DND-41 (cell line): ENCODE data around the gene ZMYM1.

ENCODE experiments used
- ATAC-seq: fragments of 200-7000 bp; cut with Tn5 transposase; 3 replicates; pipeline ENCODE4 v1.9.1; 2021; ENCODE audit warnings: low read depth; ENCODE audit not compliant: insufficient read depth
- DNase-seq: peaks from one replicate; pipeline ENCODE4 v3.0.0-alpha.2; 2020
- H2AFZ ChIP-seq: 2 replicates; pipeline ENCODE4 v1.6.0; 2012; ENCODE audit warnings: low read depth, low read length
- H3K27ac ChIP-seq: 2 replicates; pipeline ENCODE4 v1.5.1; 2012; ENCODE audit warnings: low read length, inconsistent platforms
- H3K27me3 ChIP-seq: fragments of 200-600 bp; sonication (generic); 2 replicates; pipeline ENCODE4 v1.6.0; 2012; ENCODE audit warnings: low read length, mild to moderate bottlenecking, inconsistent platforms; ENCODE audit not compliant: insufficient read depth, poor library complexity
- H3K36me3 ChIP-seq: 2 replicates; pipeline ENCODE4 v1.5.1; 2012; ENCODE audit warnings: low read length, inconsistent platforms; ENCODE audit not compliant: insufficient read depth
- H3K4me1 ChIP-seq: 2 replicates; pipeline ENCODE4 v1.5.1; 2012; ENCODE audit warnings: mild to moderate bottlenecking, low read length; ENCODE audit not compliant: insufficient read depth
- H3K4me2 ChIP-seq: 2 replicates; pipeline ENCODE4 v1.6.0; 2012; ENCODE audit warnings: mild to moderate bottlenecking, moderate library complexity, low read length, inconsistent platforms; ENCODE audit not compliant: insufficient read depth
- H3K4me3 ChIP-seq, 2 experiments: fragments of 200-600 bp in 1 of 2; shearing (Covaris generic) in 1 of 2; 2 replicates each; pipeline ENCODE4 v1.5.1; 2012 to 2016; ENCODE audit warnings: inconsistent platforms in 2 of 2, low read length in 2 of 2, mild to moderate bottlenecking in 2 of 2, low read depth in 1 of 2, moderate library complexity in 1 of 2
- H3K79me2 ChIP-seq: 2 replicates; pipeline ENCODE4 v1.6.0; 2012; ENCODE audit warnings: low read length, inconsistent platforms; ENCODE audit not compliant: insufficient read depth
- H3K9ac ChIP-seq: 2 replicates; pipeline ENCODE4 v1.6.0; 2012; ENCODE audit warnings: low read depth, mild to moderate bottlenecking, inconsistent platforms, low read length, moderate library complexity
- H3K9me3 ChIP-seq: 2 replicates; pipeline ENCODE4 v1.5.1; 2012; ENCODE audit warnings: low read length, moderate library complexity, mild to moderate bottlenecking, inconsistent platforms; ENCODE audit not compliant: insufficient read depth, severe bottlenecking
- H4K20me1 ChIP-seq: 2 replicates; pipeline ENCODE4 v1.6.0; 2012; ENCODE audit warnings: low read length; ENCODE audit not compliant: insufficient read depth
- CTCF ChIP-seq: IDR thresholded peaks from 2 replicates; pipeline ENCODE4 v1.5.1; 2012; ENCODE audit warnings: borderline replicate concordance, low read length, moderate library complexity, mild to moderate bottlenecking; ENCODE audit not compliant: poor library complexity, severe bottlenecking; ENCODE audit errors: extremely low read depth
- EZH2 ChIP-seq: IDR thresholded peaks from 3 replicates; pipeline ENCODE4 v1.6.1; 2012; ENCODE audit warnings: borderline replicate concordance, low read depth, mild to moderate bottlenecking, moderate library complexity, low read length, inconsistent platforms; ENCODE audit not compliant: severe bottlenecking

The ZMYM1 gene

GRCh38 chr1:35120458-35121133, 41.4 kb downstream of the ZMYM1 start:
- Histone ChIP-seq H3K36me3 (peaks cover 5% of the 10 kb centered on the region; the same call in 1 of the 2 replicates), H3K4me2 (no peak overlapping the region), H3K27me3 (no peaks in the 10 kb centered on the region), H2AFZ (no peak overlapping the region), H3K4me3 (no peak overlapping the region), H3K79me2 (no peaks in the 10 kb centered on the region), H3K27ac (no peak overlapping the region), H3K9me3 (no peaks in the 10 kb centered on the region), H4K20me1 (no peaks in the 10 kb centered on the region), H3K4me1 (no peaks in the 10 kb centered on the region), H3K9ac (no peak overlapping the region)
- ATAC-seq, result no peak
- no peak for TF ChIP-seq EZH2
- no peak for TF ChIP-seq CTCF
- DNase-seq, result no peak

- no peaks in the 10 kb centered on the region for H3K79me2 ChIP-seq
- ATAC-seq (no peak), DNase-seq (no peak)
- H3K4me2 ChIP-seq, result no peak overlapping the region
- H4K20me1 ChIP-seq, result no peaks in the 10 kb centered on the region
- H3K36me3 ChIP-seq, result no peaks in the 10 kb centered on the region
- H3K9ac ChIP-seq, result no peak overlapping the region
- TF ChIP-seq EZH2 (no peak), CTCF (no peak)
- no peak overlapping the region for H3K27ac ChIP-seq
- H2AFZ ChIP-seq, result no peak overlapping the region
- H3K9me3 ChIP-seq, result peaks cover 12% of the 10 kb centered on the region
- H3K27me3 ChIP-seq, result no peaks in the 10 kb centered on the region
- no peaks in the 10 kb centered on the region for H3K4me1 ChIP-seq
- H3K4me3 ChIP-seq, result no peak overlapping the region
Observed at GRCh38 chr1:35122311-35122710, 43.1 kb downstream of the ZMYM1 start.

- no peak overlapping the region for H2AFZ ChIP-seq
- H3K36me3 ChIP-seq, result no peaks in the 10 kb centered on the region
- no peak overlapping the region for H3K9ac ChIP-seq
- no peak for ATAC-seq
- H3K4me2 ChIP-seq, result no peak overlapping the region
- H3K27ac ChIP-seq, result no peak overlapping the region
- no peak overlapping the region for H3K4me3 ChIP-seq
- no peaks in the 10 kb centered on the region for H3K27me3 ChIP-seq
- TF ChIP-seq EZH2, result no peak
- TF ChIP-seq CTCF, result no peak
- DNase-seq, result no peak
- H3K4me1 ChIP-seq, result no peaks in the 10 kb centered on the region
- H3K9me3 ChIP-seq, result peaks cover 17% of the 10 kb centered on the region
- H3K79me2 ChIP-seq, result no peaks in the 10 kb centered on the region
- H4K20me1 ChIP-seq, result no peaks in the 10 kb centered on the region
Observed at GRCh38 chr1:35126546-35126945, 47.4 kb downstream of the ZMYM1 start.
